NCI-H146 treated with DMSO at 0.1 percent for 48 hours (cell line): ENCODE results near the gene KRT20.

Experiments
- DNase-seq: peaks from one replicate; lab custom pipeline; 2025; ENCODE audit not compliant: unreplicated experiment; lab: John Stamatoyannopoulos, UW

The KRT20 gene

DNA sequence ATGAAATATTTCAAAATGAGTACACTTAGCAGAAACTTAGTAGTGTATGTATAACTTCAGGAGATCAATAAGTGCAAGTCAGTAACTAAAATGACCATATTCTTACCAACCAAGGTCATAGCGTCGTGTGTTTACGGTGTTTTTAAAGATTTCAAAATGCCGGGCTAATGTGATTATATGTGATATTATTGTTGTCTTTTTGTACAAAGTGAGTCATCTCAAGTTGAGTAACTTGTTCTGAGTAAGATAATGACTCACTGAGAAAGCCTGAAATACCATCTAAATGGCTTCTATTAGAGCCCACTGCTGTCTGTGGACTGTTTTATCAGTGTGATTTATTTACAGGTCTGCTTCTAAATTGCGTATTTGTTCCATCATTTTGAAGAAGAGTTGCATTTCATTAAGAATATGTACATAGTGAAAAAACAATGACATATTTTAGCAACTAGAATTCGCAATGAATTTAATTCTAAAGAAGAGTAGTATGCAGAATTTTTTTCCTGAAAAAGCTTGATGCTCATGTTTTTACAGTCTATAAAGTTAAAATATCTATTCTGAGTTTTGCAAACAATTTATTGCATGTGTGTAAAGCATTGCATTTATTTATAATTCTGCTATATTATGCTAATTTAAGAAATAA lies 30.7 kb downstream of the KRT20 start:
- no peak for DNase-seq

DNA sequence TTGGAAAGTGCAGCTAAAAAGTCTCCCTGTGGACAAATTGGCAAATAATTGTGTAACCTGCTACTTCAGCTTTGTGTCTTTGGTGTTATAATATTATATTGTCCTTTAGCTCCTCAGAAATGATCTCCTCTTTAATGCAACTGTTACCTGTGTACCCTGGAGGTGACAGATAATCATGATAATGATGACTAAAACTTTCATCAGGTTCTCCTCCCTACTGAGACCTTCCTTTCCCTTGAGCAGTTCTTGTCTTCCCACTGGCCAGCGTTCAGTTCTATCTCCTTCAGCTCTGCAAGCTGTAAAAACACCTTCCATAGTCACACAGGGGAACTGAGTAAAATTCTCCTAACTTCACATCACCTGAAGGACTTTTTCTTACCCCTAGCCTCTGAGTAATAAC lies 32.7 kb downstream of the KRT20 start:
- no peak for DNase-seq

DNA sequence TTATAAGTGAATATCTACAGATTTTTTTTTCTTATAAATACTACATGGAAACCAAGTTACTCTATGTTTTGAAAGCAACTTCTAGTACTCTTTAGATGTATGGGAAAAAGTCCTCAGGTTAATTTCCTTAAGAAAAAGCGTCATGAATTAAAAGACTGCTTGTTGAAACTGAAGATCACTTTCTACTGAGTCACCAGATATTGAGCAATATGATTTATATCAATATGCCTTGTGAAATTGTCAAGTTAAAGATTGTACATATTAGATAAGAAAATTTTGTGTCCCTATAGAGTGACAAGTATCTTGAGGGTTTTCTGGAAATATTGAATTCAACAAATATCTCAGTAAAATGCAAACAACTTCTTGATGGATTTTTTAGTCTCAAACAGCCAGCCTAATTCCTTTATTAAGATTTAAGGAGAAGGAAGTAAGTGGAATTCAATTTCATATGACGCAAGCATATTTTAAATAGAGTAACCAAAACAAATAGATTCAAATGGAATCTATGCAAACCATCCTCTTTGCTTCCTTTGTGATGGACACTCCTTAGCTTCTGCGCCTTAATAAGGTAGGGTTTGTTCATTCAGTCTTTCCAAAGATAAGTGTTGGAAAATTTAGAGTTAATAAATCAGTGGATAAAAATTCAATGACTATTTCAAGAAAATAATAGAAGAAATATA lies 34.6 kb downstream of the KRT20 start:
- DNase-seq: no peak

- no peak for DNase-seq
Observed at GRCh38 chr17:40849723-40850122, 35.3 kb downstream of the KRT20 start.

DNA sequence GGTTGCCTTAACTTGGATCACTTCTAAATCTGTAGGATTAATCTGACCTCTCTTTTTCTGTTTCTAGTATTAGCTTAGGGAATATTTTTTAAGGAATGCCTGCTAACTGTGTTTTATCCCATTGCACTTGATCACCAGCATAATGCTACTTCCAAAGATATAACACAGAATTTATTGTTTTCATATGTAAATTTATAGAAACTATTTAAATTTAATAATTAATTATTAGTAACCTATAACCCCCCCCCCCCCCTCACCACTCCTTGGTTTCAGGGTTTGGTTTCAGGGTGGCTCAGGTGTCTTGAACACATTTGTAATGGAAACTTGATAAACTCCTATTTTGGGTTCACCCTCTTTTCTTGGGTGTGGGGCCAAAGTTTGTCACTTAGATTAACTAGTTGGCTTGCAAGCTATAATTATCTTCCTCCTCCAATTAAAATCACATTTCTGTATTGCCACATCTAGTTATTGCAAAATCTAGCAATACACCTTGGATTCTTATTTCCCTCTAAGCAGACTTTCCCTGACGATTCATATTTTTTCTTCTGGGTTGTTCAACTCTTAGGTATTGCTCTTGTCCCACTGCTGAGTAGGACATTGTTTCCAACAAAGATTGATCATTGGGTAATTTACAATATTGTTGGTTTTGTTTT lies 36.3 kb downstream of the KRT20 start:
- no peak for DNase-seq

- no peak for DNase-seq
Observed at GRCh38 chr17:40846515-40847144, 38.4 kb downstream of the KRT20 start.

- no peak for DNase-seq
Observed at GRCh38 chr17:40844671-40845107, 40.4 kb downstream of the KRT20 start.

GRCh38 chr17:40843242-40843641 lies 41.8 kb downstream of the KRT20 start:
- no peak for DNase-seq

GRCh38 chr17:40841246-40841645 lies 43.8 kb downstream of the KRT20 start:
- DNase-seq: no peak

GRCh38 chr17:40839194-40839593 lies 45.8 kb downstream of the KRT20 start:
- no peak for DNase-seq

DNA sequence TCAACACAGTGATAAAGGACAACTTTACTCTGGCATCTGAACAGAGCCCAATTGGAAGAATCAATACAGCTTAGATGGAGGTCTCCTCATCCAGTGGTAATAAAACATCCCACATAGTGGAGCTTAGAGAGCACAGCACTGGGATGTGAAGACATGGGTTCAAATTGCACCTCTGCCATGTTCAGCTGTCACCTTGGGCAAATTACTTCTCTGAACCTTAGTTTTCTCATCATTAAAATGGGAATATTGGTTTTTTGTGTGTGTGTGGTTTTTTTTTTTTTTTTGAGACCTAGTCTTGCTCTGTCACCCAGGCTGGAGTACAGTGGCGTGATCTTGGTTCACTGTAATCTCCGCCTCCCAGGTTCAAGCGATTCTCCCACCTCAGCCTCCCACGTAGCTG lies 49.0 kb downstream of the KRT20 start:
- DNase-seq: no peak

DNA sequence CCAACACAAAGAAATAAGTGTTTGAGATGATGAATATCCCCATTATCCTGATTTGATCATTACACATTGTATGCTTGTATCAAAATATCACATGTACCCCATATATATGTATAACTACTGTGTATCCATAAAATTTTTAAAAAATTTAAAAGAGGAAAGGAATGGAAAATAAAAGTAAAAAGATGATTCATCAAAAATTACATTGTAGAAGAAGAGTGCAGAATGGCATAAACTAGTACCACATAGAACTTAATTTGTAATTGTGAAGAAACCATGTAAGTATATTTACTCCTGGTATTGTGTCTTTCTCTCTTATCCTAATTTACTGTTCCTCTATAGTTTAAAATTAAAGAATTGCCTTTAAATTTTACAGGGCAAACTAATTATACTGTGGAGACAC lies 51.2 kb downstream of the KRT20 start:
- no peak for DNase-seq

DNA sequence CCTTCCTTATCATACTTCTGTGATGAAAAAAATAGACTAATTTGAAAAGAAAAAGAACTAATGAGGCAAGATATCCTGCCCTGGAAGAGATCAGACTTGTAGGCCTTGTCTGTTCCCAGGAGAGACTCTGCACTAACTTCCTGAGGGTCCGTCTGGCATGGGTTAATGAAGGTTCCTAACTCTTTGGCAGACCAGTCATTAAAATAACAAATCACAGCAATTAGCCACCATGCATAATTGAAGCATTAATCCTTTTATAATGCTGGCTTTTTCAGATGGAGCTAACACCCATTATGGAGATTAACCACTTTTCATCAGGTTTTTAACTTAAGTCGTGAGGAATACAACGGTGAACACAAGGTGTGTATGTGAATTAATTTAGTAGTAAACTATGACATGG lies 52.2 kb downstream of the KRT20 start:
- DNase-seq: no peak

- DNase-seq: no peak
Observed at GRCh38 chr17:40830085-40830776, 54.8 kb downstream of the KRT20 start.

DNA sequence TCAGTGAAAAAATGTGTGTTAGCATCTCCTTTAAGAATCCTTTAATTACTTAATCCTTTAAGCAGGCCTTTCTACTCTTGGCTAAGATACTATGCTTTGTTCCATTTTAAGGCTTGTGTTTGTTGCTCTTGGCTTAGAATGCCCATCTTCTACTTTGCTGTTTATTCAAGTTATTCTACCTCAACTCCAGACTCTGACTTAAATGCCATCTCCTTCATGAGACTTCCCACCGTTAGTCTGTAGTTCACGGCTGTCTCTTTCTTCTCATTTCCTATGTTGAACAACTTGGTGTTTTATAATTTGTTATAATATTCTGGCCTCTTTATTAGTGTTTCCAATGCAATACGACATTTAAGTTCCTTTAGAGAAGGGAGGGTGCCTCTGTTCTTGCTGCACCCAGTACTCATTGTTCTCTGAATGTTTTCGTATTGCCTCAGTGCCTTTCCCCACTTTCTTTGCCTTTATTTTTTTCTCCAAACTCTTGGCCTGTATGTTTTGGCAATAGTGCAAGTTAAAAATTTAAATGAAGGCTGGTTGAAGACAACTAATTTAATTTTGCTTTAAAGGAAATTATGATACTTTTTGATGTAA lies 56.5 kb downstream of the KRT20 start:
- no peak for DNase-seq

DNA sequence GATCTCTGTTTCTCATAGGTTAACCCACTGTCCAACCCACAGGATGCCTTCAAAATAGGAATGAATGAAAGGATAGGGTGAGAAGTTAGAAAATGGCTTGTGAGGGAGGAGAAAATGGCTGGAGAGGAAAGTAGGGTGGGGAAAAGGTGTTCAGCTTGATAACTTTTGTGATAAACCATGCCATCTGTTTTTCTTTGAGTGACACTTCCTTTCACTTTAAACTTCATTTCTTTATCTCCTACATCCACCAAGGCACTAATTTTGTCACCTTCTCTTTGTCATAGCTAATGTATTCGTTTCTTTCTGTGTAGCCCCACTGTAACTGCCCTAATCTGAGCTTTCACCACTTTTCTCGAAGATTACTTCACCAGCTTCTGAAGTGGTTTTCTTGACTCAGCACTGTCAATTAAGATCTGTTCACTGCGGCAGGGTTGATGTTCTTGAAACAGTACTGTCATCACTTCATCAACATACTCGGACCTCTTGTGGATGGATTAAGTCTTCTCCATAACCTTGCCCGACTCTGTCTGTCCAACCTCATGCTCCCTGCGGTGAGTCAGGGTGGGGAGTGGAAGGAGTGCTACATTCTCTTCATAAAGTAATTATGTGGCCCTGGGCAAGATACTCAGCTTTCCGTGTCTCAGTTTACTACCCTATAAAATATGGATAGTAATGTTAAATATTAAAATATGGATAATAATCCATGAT lies 57.1 kb downstream of the KRT20 start:
- no peak for DNase-seq
